Lower lobe of right lung (tissue), 2 donors: ENCODE measurements around the gene ANKRD17. TPM values are rescaled to one million over a fixed set of nuclear protein-coding genes. Genes with fewer than 3 reads are reported as not detected.

Experiments
- ATAC-seq, 2 donors: fragments of 200-7000 bp; cut with Tn5 transposase; one replicate each; pipeline ENCODE4 v1.9.1; 2020 to 2022; ENCODE audit warnings: mild to moderate bottlenecking in 2 of 2, moderate library complexity in 2 of 2
- DNase-seq: peaks from one replicate; pipeline ENCODE4 v3.0.0-alpha.2; 2020
- H3K27ac ChIP-seq: fragments of 200-600 bp; one replicate; pipeline ENCODE4 v1.8.0; 2022
- H3K27me3 ChIP-seq: fragments of 200-600 bp; one replicate; pipeline ENCODE4 v1.8.0; 2022; ENCODE audit warnings: low read depth
- H3K36me3 ChIP-seq: fragments of 200-600 bp; one replicate; pipeline ENCODE4 v1.8.0; 2022; ENCODE audit warnings: mild to moderate bottlenecking
- H3K4me1 ChIP-seq: fragments of 200-600 bp; one replicate; pipeline ENCODE4 v1.8.0; 2022
- H3K4me3 ChIP-seq: fragments of 200-600 bp; one replicate; pipeline ENCODE4 v1.8.0; 2022; ENCODE audit warnings: mild to moderate bottlenecking
- H3K9me3 ChIP-seq: fragments of 200-600 bp; one replicate; pipeline ENCODE4 v1.8.0; 2022
- CTCF ChIP-seq: fragments of 200-600 bp; IDR thresholded peaks from one replicate; pipeline ENCODE4 v1.8.0; 2022; ENCODE audit warnings: antibody characterized with exemption, mild to moderate bottlenecking
- intact Hi-C: fragments of 100-400 bp; cut with DNase I; formaldehyde crosslinking; loops from one replicate; pipeline ENCODE4 v1.11.0; 2022
- total RNA-seq: library from RNA; stranded (reverse); fragmentation: NEBNext Ultra II Directional; extraction: Animal tissue kit (Norgen Biotek cat#: 25700); gene quantifications from one replicate; pipeline ENCODE4 v1.2.1, GENCODE V29; 2021
- donor health status: DM: no; HTN: yes; CAD: no; lungs with severe emphysema.

Gene ANKRD17
- total RNA-seq, 1 donor from 2014 or later = 57.4 TPM

DNA sequence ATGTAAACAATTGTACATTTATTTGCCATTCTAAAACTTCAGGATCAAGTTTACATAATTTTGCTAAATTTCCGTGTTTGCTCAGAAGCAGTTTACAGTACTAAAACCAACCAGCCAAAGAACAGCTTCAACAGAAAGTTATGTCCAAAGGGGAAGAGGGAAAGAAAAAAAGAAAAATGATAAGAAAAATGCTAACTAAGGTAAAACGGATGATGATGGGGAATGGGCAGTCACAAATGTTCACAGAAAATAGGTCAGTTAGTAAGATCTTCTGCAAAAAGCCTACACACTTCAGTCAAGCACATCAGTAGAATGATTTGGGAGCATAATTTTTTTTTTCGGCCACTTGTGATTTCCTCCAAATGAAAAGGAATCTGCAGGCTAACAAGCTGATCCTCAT is 182.8 kb downstream of the ANKRD17 start:
- Histone ChIP-seq H3K4me1 (no peaks in the 10 kb centered on the region), H3K27me3 (no peaks in the 10 kb centered on the region), H3K4me3 (no peak overlapping the region), H3K36me3 (peaks cover 63% of the 10 kb centered on the region), H3K9me3 (no peaks in the 10 kb centered on the region), H3K27ac (no peak overlapping the region)
- intact Hi-C loops = no loop called here
- DNase-seq = no peak
- TF ChIP-seq CTCF = no peak
- ATAC-seq = no peak

DNA sequence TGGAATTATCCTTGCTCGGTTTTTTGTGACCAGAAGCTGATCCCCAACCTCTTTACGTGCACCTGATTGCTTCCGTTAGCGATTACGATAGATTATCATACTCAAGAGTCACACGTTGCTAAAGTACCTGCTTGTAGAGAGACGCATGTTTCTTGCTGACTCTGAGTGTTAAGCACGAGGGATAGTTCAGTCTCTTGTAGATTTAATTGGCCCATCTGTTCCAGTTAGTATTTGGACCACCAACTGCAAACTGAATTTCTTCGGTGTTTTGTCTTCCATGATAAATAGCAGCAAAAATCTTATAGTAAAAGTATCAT is 188.6 kb downstream of the ANKRD17 start:
- DNase-seq (no peak), ATAC-seq (peak; percentile 9 to 58)
- Histone ChIP-seq H3K4me1 (peaks cover 32% of the 10 kb centered on the region), H3K27ac (peak overlapping the region; percentile 98), H3K9me3 (no peaks in the 10 kb centered on the region), H3K36me3 (peaks cover 23% of the 10 kb centered on the region), H3K4me3 (peak overlapping the region; percentile 87), H3K27me3 (no peaks in the 10 kb centered on the region)
- no peak for TF ChIP-seq CTCF
- intact Hi-C loops = no loop called here

GRCh38 chr4:73069338-73070073 is 189.1 kb downstream of the ANKRD17 start, which contains the start of gene COX18:
TSS of gene COX18 (minus strand) at chr4:73069716. CDS start at chr4:73069649, 67 bp downstream.
- peak within 1 kb of the TSS; percentile 98 for H3K27ac ChIP-seq
- H3K4me3 ChIP-seq = peak within 1 kb of the TSS; percentile 87
- TF ChIP-seq CTCF = no peak
- intact Hi-C loops = no loop called here
- DNase-seq (peak; percentile 99), ATAC-seq (peak; percentile 97 to 98)
- no peaks in the 10 kb centered on the region for H3K27me3 ChIP-seq
- no peaks in the 10 kb centered on the region for H3K9me3 ChIP-seq
- peaks cover 32% of the 10 kb centered on the region for H3K4me1 ChIP-seq
- peaks cover 21% of the 10 kb centered on the region for H3K36me3 ChIP-seq

DNA sequence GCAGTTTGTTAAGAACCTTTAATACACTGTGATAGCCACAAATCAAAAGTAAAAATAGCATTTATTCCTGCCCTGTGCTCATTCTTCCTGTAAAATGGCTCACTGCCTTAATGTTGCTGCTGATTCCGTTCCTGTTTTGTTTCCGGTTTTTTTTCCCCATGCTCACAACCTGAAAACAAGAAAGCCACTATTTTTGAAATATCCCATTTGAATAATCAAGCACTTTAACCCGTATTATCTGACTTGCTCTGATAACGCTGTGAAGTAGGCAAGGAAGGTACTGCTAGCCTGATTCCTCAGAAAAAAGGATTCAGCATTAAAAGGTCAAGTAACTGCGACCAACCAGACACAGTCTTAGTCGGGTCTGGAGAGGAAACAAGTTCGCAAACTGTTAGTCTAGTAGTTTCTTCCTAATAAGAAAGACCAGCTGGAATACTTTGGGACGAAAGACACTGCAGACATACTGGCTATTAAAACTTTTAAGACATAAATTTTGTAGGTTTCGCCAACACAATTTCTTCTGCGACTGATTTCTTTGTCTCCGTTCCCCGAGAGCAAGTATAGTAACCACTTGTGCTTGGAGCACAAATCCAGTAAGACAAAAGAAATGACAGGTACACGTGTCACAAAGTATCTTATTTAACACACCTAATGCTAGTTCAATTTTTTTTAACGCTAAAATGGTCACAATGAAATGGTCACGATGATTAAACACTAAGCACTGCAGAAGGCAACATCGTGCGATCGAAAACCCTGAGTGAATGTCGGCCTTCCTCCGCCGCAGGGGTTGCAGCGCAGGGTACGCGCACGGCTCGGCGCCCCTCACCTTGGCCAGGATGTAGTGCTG is 189.9 kb downstream of the ANKRD17 start:
- intact Hi-C loops = no loop called here
- no peak for TF ChIP-seq CTCF
- DNase-seq (no peak), ATAC-seq (peak in 1 of 2 donors; percentile 10)
- Histone ChIP-seq H3K9me3 (no peaks in the 10 kb centered on the region), H3K36me3 (peaks cover 21% of the 10 kb centered on the region), H3K4me1 (peaks cover 32% of the 10 kb centered on the region), H3K27me3 (no peaks in the 10 kb centered on the region), H3K4me3 (peak overlapping the region; percentile 87), H3K27ac (peak overlapping the region; percentile 98)

GRCh38 chr4:73067971-73068394 is 190.6 kb downstream of the ANKRD17 start:
- Histone ChIP-seq H3K36me3 (peaks cover 28% of the 10 kb centered on the region), H3K27ac (peak overlapping the region; percentile 98), H3K9me3 (no peaks in the 10 kb centered on the region), H3K4me1 (peaks cover 32% of the 10 kb centered on the region), H3K27me3 (no peaks in the 10 kb centered on the region), H3K4me3 (peak overlapping the region; percentile 87)
- DNase-seq (no peak), ATAC-seq (no peak)
- intact Hi-C loops = no loop called here
- no peak for TF ChIP-seq CTCF
